ENCODE data around the gene ZNF430.

The ZNF430 gene

DNA sequence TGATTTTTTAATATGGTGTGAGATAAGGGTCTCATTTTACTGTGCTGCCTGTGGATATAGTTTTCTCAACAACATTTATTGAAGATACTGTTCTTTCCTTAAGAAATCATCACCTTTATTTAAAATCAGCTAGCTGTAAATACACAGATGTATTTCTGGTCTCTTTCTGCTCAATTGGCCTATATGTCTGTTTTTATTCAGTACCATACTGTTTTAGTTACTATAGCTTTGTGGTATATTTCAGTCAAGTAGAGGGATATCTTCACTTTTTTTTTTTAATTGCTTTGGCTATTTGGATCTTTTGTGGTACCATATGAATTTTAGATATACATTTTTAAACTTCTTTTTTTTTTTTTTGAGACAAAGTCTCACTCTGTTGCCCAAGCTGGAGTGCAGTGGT is 44.9 kb downstream of the ZNF430 start:
- TF ChIP-seq YY1 (IDR thresholded peaks at IDR 0.05; ENCODE audit: low read depth), result no peak
- TF ChIP-seq, protein P1, sequence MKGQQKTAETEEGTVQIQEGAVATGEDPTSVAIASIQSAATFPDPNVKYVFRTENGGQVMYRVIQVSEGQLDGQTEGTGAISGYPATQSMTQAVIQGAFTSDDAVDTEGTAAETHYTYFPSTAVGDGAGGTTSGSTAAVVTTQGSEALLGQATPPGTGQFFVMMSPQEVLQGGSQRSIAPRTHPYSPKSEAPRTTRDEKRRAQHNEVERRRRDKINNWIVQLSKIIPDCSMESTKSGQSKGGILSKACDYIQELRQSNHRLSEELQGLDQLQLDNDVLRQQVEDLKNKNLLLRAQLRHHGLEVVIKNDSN (IDR thresholded peaks at IDR 0.05), result no peak
- TF ChIP-seq, protein P2, sequence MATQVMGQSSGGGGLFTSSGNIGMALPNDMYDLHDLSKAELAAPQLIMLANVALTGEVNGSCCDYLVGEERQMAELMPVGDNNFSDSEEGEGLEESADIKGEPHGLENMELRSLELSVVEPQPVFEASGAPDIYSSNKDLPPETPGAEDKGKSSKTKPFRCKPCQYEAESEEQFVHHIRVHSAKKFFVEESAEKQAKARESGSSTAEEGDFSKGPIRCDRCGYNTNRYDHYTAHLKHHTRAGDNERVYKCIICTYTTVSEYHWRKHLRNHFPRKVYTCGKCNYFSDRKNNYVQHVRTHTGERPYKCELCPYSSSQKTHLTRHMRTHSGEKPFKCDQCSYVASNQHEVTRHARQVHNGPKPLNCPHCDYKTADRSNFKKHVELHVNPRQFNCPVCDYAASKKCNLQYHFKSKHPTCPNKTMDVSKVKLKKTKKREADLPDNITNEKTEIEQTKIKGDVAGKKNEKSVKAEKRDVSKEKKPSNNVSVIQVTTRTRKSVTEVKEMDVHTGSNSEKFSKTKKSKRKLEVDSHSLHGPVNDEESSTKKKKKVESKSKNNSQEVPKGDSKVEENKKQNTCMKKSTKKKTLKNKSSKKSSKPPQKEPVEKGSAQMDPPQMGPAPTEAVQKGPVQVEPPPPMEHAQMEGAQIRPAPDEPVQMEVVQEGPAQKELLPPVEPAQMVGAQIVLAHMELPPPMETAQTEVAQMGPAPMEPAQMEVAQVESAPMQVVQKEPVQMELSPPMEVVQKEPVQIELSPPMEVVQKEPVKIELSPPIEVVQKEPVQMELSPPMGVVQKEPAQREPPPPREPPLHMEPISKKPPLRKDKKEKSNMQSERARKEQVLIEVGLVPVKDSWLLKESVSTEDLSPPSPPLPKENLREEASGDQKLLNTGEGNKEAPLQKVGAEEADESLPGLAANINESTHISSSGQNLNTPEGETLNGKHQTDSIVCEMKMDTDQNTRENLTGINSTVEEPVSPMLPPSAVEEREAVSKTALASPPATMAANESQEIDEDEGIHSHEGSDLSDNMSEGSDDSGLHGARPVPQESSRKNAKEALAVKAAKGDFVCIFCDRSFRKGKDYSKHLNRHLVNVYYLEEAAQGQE (IDR thresholded peaks at IDR 0.05; ENCODE audit: low read depth), result no peak
- TF ChIP-seq CEBPB (IDR thresholded peaks at IDR 0.05), result no peak
- TF ChIP-seq EGR1 (IDR thresholded peaks at IDR 0.05), result no peak
- TF ChIP-seq CREB1 (IDR thresholded peaks at IDR 0.05; ENCODE audit: low read depth), result no peak
- TF ChIP-seq TCF12 (IDR thresholded peaks at IDR 0.05; ENCODE audit: low read depth), result no peak
- TF ChIP-seq, protein P3, sequence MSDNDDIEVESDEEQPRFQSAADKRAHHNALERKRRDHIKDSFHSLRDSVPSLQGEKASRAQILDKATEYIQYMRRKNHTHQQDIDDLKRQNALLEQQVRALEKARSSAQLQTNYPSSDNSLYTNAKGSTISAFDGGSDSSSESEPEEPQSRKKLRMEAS (IDR thresholded peaks at IDR 0.05), result no peak
- no peak for TF ChIP-seq FOXM1 (IDR thresholded peaks at IDR 0.05; ENCODE audit: borderline replicate concordance, low read depth)
- TF ChIP-seq NFIC (IDR thresholded peaks at IDR 0.05), result no peak
- no peak for TF ChIP-seq TAF1 (IDR thresholded peaks at IDR 0.05; ENCODE audit: low read depth)

DNA sequence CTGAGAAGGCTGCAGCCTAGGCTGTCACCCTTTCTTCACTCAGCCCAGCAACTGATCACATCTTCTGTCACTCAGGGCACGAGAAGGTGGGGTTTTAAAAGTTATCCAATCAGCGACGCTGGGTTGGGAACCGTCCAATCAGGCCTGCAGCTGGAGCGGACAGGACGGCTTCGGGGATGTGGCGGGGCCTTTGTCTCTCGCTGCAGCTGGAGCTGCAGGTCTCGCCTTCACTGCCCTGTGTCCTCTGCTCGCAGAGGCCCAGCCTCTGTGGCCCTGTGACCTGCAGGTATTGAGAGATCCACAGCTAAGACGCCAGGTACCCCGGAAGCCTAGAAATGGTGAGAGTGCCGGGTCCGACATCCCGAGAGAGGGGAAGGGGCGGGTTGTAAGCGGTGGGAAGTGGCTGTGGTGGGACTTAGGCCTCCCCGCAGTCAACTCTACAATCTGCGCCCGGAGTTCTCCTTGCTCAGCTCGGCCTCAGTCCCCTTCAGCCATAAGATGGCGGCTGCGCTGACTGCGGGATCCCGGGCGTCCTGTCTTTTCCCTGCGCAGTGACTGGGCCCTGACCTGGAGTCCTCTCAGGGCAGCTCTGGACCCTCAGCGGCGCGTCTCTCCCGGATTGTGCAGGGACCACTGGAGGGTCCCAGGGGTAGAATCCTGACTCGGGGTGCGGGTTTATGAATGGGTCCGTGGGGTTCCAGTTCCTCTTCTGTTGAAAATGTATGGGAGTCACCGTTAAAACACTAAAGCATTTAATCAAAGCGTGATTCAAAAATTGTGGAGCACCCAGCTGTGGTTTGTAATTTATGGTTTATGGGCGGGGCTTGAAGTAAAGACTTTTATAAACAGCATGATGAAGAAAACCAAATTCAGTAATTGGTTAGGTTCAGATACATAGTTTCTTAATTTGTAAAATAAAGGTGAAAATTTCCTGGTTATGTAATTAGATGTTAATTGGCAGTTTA is 61.8 kb downstream of the ZNF430 start, which contains the start of gene ZNF714:
TSS of gene ZNF714 (plus strand) at position 193 of the 965 bp plus-strand sequence. CDS start 16,066 bp downstream, outside the sequence.
- TF ChIP-seq RAD21 (IDR thresholded peaks at IDR 0.05; ENCODE audit: low read depth) (no peak), EP300 (IDR thresholded peaks at IDR 0.05; ENCODE audit: borderline replicate concordance) (no peak), EGR1 (IDR thresholded peaks at IDR 0.05) (no peak), TCF12 (IDR thresholded peaks at IDR 0.05; ENCODE audit: low read depth) (no peak), CREB1 (IDR thresholded peaks at IDR 0.05; ENCODE audit: low read depth) (no peak), NFIC (IDR thresholded peaks at IDR 0.05) (no peak), TEAD4 (IDR thresholded peaks at IDR 0.05) (0 out of 2 replicates have a peak, but pooled peaks have one; percentile 7), TAF1 (IDR thresholded peaks at IDR 0.05; ENCODE audit: low read depth) (peak; percentile 86), ZBTB7A (IDR thresholded peaks at IDR 0.05; ENCODE audit: low read depth) (no peak), FOXM1 (IDR thresholded peaks at IDR 0.05; ENCODE audit: borderline replicate concordance, low read depth) (no peak), CEBPB (IDR thresholded peaks at IDR 0.05) (no peak), YY1 (IDR thresholded peaks at IDR 0.05; ENCODE audit: low read depth) (peak; percentile 85)
- TF ChIP-seq, protein P2 (IDR thresholded peaks at IDR 0.05; ENCODE audit: low read depth), result no peak
- TF ChIP-seq, protein P1 (IDR thresholded peaks at IDR 0.05), result no peak
- TF ChIP-seq, protein P3 (IDR thresholded peaks at IDR 0.05), result no peak

DNA sequence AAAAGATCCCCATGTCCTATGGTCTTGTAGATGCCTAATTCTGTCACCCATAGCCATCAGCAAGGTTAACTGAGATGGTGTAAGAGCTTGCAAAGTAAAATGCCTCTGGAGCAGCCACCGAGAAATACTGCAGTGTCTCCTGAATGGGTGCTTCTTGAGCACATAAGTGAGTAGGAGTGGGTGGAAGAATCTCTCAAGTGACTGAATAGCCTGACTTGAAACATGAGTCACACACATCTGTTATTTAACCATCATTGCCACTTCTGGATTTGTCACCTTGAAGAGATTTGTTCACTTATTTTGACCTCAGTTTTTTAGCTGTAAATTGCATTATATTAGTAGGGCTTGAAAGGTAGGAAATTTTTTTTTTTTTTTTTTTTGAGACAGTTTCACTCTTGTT is 63.9 kb downstream of the ZNF430 start:
- TF ChIP-seq ZBTB7A (IDR thresholded peaks at IDR 0.05; ENCODE audit: low read depth) (no peak), NFIC (IDR thresholded peaks at IDR 0.05) (no peak), TEAD4 (IDR thresholded peaks at IDR 0.05) (no peak), EGR1 (IDR thresholded peaks at IDR 0.05) (no peak)
- TF ChIP-seq, protein P3 (IDR thresholded peaks at IDR 0.05), result no peak

DNA sequence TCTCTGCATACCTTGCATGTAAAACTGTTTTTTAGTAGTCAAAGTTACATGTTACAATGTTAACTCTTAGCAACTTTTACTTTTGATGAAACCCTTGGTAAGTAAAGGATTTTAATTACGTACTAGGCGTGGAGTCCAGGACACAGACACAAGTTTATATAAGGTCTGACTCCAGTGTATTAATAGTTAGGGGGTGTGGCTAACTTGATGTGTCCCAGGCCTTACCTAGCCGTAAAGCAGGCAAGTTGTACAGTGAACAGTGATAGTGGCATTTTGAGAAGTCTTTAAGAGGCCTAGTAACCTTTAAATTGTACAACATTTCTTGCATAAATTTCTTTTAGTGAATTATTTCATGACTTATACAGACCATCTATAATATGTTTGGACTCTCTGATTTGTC is 67.4 kb downstream of the ZNF430 start:
- TF ChIP-seq, protein P1 (IDR thresholded peaks at IDR 0.05), result no peak

DNA sequence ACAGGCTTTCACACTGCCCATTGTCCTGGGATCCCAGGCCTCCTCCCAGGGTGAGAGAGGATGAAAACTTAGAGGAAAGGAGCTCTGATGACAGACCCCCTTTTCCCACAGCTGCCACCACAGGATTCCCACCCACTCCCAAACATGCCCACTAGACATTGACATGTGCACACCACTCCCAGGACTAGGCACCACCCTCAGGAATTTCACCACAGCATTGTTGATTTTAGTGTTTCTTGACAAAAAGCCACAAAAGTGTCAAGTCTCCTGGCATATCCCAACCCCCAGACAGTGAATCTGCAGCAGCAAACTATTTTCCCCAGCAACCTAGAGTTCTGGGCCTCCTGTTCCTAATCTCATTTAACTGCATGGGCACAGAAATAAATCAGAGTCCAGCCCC is 71.7 kb downstream of the ZNF430 start:
- no peak for TF ChIP-seq CREB1 (IDR thresholded peaks at IDR 0.05; ENCODE audit: low read depth)
- no peak for TF ChIP-seq EP300 (IDR thresholded peaks at IDR 0.05; ENCODE audit: borderline replicate concordance)
- TF ChIP-seq TEAD4 (IDR thresholded peaks at IDR 0.05), result no peak
- TF ChIP-seq RAD21 (IDR thresholded peaks at IDR 0.05; ENCODE audit: low read depth), result no peak
- no peak for TF ChIP-seq NFIC (IDR thresholded peaks at IDR 0.05)
- no peak for TF ChIP-seq CEBPB (IDR thresholded peaks at IDR 0.05)
- no peak for TF ChIP-seq FOXM1 (IDR thresholded peaks at IDR 0.05; ENCODE audit: borderline replicate concordance, low read depth)
- TF ChIP-seq, protein P3 (IDR thresholded peaks at IDR 0.05), result no peak
- TF ChIP-seq TCF12 (IDR thresholded peaks at IDR 0.05; ENCODE audit: low read depth), result no peak
- TF ChIP-seq, protein P1 (IDR thresholded peaks at IDR 0.05), result no peak
- no peak for TF ChIP-seq EGR1 (IDR thresholded peaks at IDR 0.05)
- TF ChIP-seq TAF1 (IDR thresholded peaks at IDR 0.05; ENCODE audit: low read depth), result no peak
- TF ChIP-seq ZBTB7A (IDR thresholded peaks at IDR 0.05; ENCODE audit: low read depth), result no peak
- TF ChIP-seq YY1 (IDR thresholded peaks at IDR 0.05; ENCODE audit: low read depth), result no peak
- TF ChIP-seq, protein P2 (IDR thresholded peaks at IDR 0.05; ENCODE audit: low read depth), result no peak
